HPDE6-E6E7 (cell line): Measurements from ENCODE around the gene NDUFAF8.

ENCODE experiments used
- DNase-seq: peaks from one replicate; pipeline ENCODE4 v3.0.0; 2011; ENCODE audit warnings: missing footprints; ENCODE audit errors: extremely low spot score

NDUFAF8 gene

GRCh38 chr17:81238490-81238814, 666 bp upstream of the NDUFAF8 start:
- no peak for DNase-seq

- peak; percentile 53 for DNase-seq
Measured at GRCh38 chr17:81239714-81240555, 817 bp downstream of the NDUFAF8 start.

GRCh38 chr17:81240761-81241160, 1.6 kb downstream of the NDUFAF8 start:
- DNase-seq, result no peak

GRCh38 chr17:81241203-81241602, 2.1 kb downstream of the NDUFAF8 start:
- no peak for DNase-seq

- DNase-seq, result no peak
Measured at GRCh38 chr17:81241648-81242420, 2.7 kb downstream of the NDUFAF8 start.

GRCh38 chr17:81242421-81243332, 3.6 kb downstream of the NDUFAF8 start:
- no peak for DNase-seq

GRCh38 chr17:81243333-81243664, 4.2 kb downstream of the NDUFAF8 start:
- no peak for DNase-seq

GRCh38 chr17:81244358-81245023, 5.4 kb downstream of the NDUFAF8 start:
- DNase-seq, result no peak

- DNase-seq, result no peak
Measured at GRCh38 chr17:81245024-81245664, 6.0 kb downstream of the NDUFAF8 start.

GRCh38 chr17:81245665-81246342, 6.7 kb downstream of the NDUFAF8 start:
- DNase-seq, result no peak

GRCh38 chr17:81246343-81246670, 7.2 kb downstream of the NDUFAF8 start:
- DNase-seq, result no peak

GRCh38 chr17:81246679-81247338, 7.7 kb downstream of the NDUFAF8 start:
- DNase-seq, result no peak

- no peak for DNase-seq
Measured at GRCh38 chr17:81247339-81247990, 8.3 kb downstream of the NDUFAF8 start.

- no peak for DNase-seq
Measured at GRCh38 chr17:81248649-81249048, 9.5 kb downstream of the NDUFAF8 start.

- DNase-seq, result no peak
Measured at GRCh38 chr17:81249223-81250040, 10.3 kb downstream of the NDUFAF8 start.

- no peak for DNase-seq
Measured at GRCh38 chr17:81250286-81251093, 11.4 kb downstream of the NDUFAF8 start.

GRCh38 chr17:81251094-81251708, 12.1 kb downstream of the NDUFAF8 start:
- no peak for DNase-seq
